ENCODE measurements around the gene AFAP1L2.

DNA sequence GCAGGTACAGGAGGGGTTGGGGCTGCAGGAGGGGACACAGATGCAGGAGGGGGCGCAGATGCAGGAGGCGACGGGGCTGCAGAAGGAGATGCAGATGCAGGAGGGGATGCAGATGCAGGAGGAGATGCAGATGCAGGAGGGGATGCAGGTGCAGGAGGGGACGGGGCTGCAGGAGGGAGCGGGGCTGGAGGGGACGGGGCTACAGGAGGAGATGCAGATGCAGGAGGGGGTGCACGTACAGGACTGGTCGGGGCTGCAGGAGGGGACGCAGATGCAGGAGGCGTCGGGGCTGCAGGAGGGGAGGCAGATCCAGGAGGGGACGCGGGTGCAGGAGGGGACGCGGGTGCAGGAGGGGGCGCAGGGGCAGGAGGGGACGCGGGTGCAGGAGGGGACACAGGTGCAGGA is 98.8 kb downstream of the AFAP1L2 start:
- no peak for TF ChIP-seq EZH2 (IDR thresholded peaks at IDR 0.05; ENCODE audit: insufficient read depth, poor library complexity, severe bottlenecking)
- TF ChIP-seq EZH2phosphoT487 (IDR thresholded peaks at IDR 0.05; ENCODE audit: insufficient read depth, low read depth) = no peak
